Measurements from ENCODE around the gene ATG9A.

The ATG9A gene

GRCh38 chr2:219228911-219229304, 528 bp downstream of the ATG9A start:
- no peak for TF ChIP-seq CTCF (IDR thresholded peaks at IDR 0.05; ENCODE audit: control extremely low read depth, extremely low read depth, low read depth, missing control alignments)
- ChIA-PET CTCF (interaction anchor here (1.2 to 3.3 kb wide), 4 partner anchors 17 to 67 kb away, joined by 3 to 15 read pairs (median 4); partner anchors contain the start of gene STK16), POLR2A (interaction anchor here (1.3 kb wide), 1 partner anchor 20 kb away, joined by 5 read pairs; no protein-coding TSS in a partner anchor)
- DNase-seq (ENCODE audit: extremely low spot score), result no peak

- no peak for DNase-seq (ENCODE audit: extremely low spot score)
- ChIA-PET CTCF (interaction anchor here (1.2 to 3.3 kb wide), 3 partner anchors 17 to 67 kb away, joined by 3 to 15 read pairs (median 6); partner anchors contain the start of genes GLB1L and STK16), POLR2A (interaction anchor here (1.0 to 1.3 kb wide), 2 partner anchors 21 to 59 kb away, joined by 3 to 5 read pairs; no protein-coding TSS in a partner anchor)
- no peak for TF ChIP-seq CTCF (IDR thresholded peaks at IDR 0.05; ENCODE audit: control extremely low read depth, extremely low read depth, low read depth, missing control alignments)
Measured at GRCh38 chr2:219228041-219228910, 1.2 kb downstream of the ATG9A start.

- TF ChIP-seq CTCF (IDR thresholded peaks at IDR 0.05; ENCODE audit: control extremely low read depth, extremely low read depth, low read depth, missing control alignments), result no peak
- POLR2A ChIA-PET, result no interaction called here
- CTCF ChIA-PET, result no interaction called here
- DNase-seq (ENCODE audit: extremely low spot score), result no peak
Measured at GRCh38 chr2:219225350-219225749, 4.1 kb downstream of the ATG9A start.

- TF ChIP-seq CTCF (IDR thresholded peaks at IDR 0.05; ENCODE audit: control extremely low read depth, extremely low read depth, low read depth, missing control alignments), result no peak
- no peak for DNase-seq (ENCODE audit: extremely low spot score)
- ChIA-PET CTCF (interaction anchor here (1.2 to 1.4 kb wide), 2 partner anchors 52 to 71 kb away, joined by 3 read pairs; no protein-coding TSS in a partner anchor), POLR2A (no interaction called here)
Measured at GRCh38 chr2:219223831-219224610, 5.4 kb downstream of the ATG9A start.

- CTCF ChIA-PET, result interaction anchor here (0.6 to 1.2 kb wide), 4 partner anchors 13 to 73 kb away, joined by 3 to 5 read pairs (median 4); no protein-coding TSS in a partner anchor
- DNase-seq (ENCODE audit: extremely low spot score), result no peak
- TF ChIP-seq CTCF (IDR thresholded peaks at IDR 0.05; ENCODE audit: control extremely low read depth, extremely low read depth, low read depth, missing control alignments), result no peak
- POLR2A ChIA-PET, result no interaction called here
Measured at GRCh38 chr2:219221957-219222518, 7.4 kb downstream of the ATG9A start.
